Measurements from ENCODE around the gene CAD. TPM values are rescaled to one million over a fixed set of nuclear protein-coding genes. Genes with fewer than 3 reads are reported as not detected.
A peak's percentile ranks its signal among the peaks of the same experiment; 100 is the strongest.
"Not testable (repeated sequence)": the region's sequence is repeated elsewhere in the genome, so short reads cannot be mapped to it uniquely, and the experiment has no call there.

Gene CAD
- polyA plus RNA-seq (2013, experiment 1 of 4): 74.3 TPM
- 86.4 TPM for polyA plus RNA-seq (2013, experiment 2 of 4)
- polyA plus RNA-seq (2013, experiment 3 of 4): 70.0 TPM
- 64.0 TPM for polyA plus RNA-seq (2013, experiment 4 of 4)

DNA sequence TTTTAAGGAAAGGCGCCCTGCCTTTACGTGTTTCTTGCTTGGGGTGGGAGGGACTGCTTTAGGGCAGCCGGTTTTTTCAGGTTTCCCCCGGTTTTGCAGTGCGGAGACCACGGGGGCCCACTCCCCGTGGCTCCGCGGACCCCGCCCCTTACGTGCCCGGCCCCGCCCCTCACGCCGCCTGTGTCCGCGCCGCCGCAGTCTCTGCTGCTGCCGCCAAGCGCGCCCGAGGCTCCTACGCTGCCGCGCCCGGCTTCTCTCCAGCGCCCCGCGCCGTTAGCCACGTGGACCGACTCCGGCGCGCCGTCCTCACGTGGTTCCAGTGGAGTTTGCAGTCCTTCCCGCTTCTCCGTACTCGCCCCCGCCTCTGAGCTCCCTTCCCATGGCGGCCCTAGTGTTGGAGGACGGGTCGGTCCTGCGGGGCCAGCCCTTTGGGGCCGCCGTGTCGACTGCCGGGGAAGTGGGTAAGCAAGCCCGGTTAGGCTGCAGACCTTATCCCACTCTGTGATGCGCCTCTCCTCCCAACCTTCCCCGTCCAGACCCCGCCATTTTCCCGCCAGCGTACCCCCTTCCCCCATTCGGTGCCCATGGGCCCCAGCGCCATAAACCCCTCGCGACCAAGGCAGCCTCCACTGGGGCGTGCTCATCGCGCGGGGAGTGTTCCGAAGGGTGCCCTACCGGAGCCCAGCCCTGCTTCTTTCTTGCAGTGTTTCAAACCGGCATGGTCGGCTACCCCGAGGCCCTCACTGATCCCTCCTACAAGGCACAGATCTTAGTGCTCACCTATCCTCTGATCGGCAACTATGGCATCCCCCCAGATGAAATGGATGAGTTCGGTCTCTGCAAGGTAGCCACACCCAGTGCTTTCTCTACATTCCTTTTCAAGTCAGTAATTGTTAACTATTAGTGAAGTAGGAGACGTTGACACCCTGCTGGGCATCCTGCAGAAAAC lies at the start of gene CAD:
Gene CAD (plus strand): TSS at position 197 of the 949 bp plus-strand sequence. CDS start 183 bp downstream, at position 380.
- H3K36me3 ChIP-seq (ENCODE audit: control insufficient read depth, insufficient read depth, low read length): peaks cover 21% of the 10 kb centered on the region

DNA sequence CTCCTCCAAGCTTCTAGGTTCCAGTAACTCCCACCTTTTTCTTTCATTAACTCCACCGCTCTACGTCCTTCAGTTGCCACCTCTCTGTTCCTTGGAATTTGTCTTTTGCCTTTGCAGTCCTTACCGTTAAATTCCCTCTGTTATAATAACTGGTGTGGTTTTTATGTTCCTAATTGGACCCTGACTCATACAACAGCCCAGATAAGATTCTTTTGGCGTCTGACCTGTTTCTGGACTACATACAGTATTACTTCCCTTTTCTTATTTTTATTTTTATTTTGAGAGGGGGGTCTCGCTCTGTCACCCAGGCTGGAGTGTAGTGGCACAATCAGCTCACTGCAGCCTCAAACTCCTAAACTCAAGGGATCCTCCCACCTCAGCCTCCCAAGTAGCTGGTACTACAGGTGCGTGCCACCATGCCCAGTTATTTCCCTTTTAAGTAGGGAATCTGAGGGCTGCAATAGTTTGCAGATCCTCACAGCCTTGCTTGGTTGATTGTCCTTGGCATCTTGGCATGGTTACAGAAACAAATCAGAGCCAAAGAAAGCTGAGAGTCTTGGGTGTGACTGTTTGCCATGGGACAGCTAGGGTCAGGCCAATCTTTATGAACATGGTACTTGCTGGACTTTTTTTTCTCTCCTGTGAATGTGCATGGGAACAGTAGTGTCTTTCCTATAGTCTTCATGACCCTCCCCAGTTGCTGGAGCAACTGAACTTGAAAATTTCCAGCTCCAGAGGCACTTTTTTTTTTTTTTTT lies 46.4 kb upstream of the CAD start:
- H3K27me3 ChIP-seq (ENCODE audit: control insufficient read depth, insufficient read depth, low read length, poor library complexity, severe bottlenecking): peaks cover 12% of the 10 kb centered on the region
- no peaks in the 10 kb centered on the region for H3K9me3 ChIP-seq (ENCODE audit: control insufficient read depth, low read length)
- WGBS, 2 experiments: 86 to 89% methylated on average over 5 of the region's 6 CpGs

More for the DNA sequence above, at the start of gene CAD:
- Histone ChIP-seq H3K9me3 (ENCODE audit: control insufficient read depth, low read length) (no peaks in the 10 kb centered on the region), H3K4me3 (ENCODE audit: insufficient read depth, low read depth, low read length) (peak within 1 kb of the TSS; percentile 88), H3K27ac (ENCODE audit: insufficient read depth, low read depth, low read length, poor library complexity, severe bottlenecking) (peak within 1 kb of the TSS; percentile 68), H3K27me3 (ENCODE audit: control insufficient read depth, insufficient read depth, low read length, poor library complexity, severe bottlenecking) (no peaks in the 10 kb centered on the region), H3K4me1 (ENCODE audit: control insufficient read depth, insufficient read depth, low read length) (peaks cover 13% of the 10 kb centered on the region)
- 1 to 2% methylated on average over 72 of the region's 72 CpGs for WGBS, 2 experiments

GRCh38 chr2:27171351-27171848 lies 45.8 kb upstream of the CAD start:
- peaks cover 12% of the 10 kb centered on the region for H3K27me3 ChIP-seq (ENCODE audit: control insufficient read depth, insufficient read depth, low read length, poor library complexity, severe bottlenecking)
- WGBS, 2 experiments: 91 to 93% methylated on average over 8 of the region's 8 CpGs
- no peak overlapping the region for H3K27ac ChIP-seq (ENCODE audit: insufficient read depth, low read depth, low read length, poor library complexity, severe bottlenecking)
- no peaks in the 10 kb centered on the region for H3K9me3 ChIP-seq (ENCODE audit: control insufficient read depth, low read length)
- no peaks in the 10 kb centered on the region for H3K36me3 ChIP-seq (ENCODE audit: control insufficient read depth, insufficient read depth, low read length)
- H3K4me1 ChIP-seq (ENCODE audit: control insufficient read depth, insufficient read depth, low read length): no peaks in the 10 kb centered on the region
- no peak overlapping the region for H3K4me3 ChIP-seq (ENCODE audit: insufficient read depth, low read depth, low read length)

More for the DNA sequence above, 46.4 kb upstream of the CAD start:
- Histone ChIP-seq H3K27ac (ENCODE audit: insufficient read depth, low read depth, low read length, poor library complexity, severe bottlenecking) (no peak overlapping the region), H3K36me3 (ENCODE audit: control insufficient read depth, insufficient read depth, low read length) (no peaks in the 10 kb centered on the region), H3K4me3 (ENCODE audit: insufficient read depth, low read depth, low read length) (no peak overlapping the region), H3K4me1 (ENCODE audit: control insufficient read depth, insufficient read depth, low read length) (no peaks in the 10 kb centered on the region)

- Histone ChIP-seq H3K27ac (ENCODE audit: insufficient read depth, low read depth, low read length, poor library complexity, severe bottlenecking) (no peak overlapping the region), H3K27me3 (ENCODE audit: control insufficient read depth, insufficient read depth, low read length, poor library complexity, severe bottlenecking) (peaks cover 12% of the 10 kb centered on the region), H3K4me3 (ENCODE audit: insufficient read depth, low read depth, low read length) (no peak overlapping the region), H3K4me1 (ENCODE audit: control insufficient read depth, insufficient read depth, low read length) (no peaks in the 10 kb centered on the region), H3K36me3 (ENCODE audit: control insufficient read depth, insufficient read depth, low read length) (no peaks in the 10 kb centered on the region), H3K9me3 (ENCODE audit: control insufficient read depth, low read length) (no peaks in the 10 kb centered on the region)
- WGBS, 2 experiments: 74 to 77% methylated on average over 6 of the region's 6 CpGs
These were observed 42.5 kb upstream of the CAD start for GRCh38 chr2:27174638-27175037.

DNA sequence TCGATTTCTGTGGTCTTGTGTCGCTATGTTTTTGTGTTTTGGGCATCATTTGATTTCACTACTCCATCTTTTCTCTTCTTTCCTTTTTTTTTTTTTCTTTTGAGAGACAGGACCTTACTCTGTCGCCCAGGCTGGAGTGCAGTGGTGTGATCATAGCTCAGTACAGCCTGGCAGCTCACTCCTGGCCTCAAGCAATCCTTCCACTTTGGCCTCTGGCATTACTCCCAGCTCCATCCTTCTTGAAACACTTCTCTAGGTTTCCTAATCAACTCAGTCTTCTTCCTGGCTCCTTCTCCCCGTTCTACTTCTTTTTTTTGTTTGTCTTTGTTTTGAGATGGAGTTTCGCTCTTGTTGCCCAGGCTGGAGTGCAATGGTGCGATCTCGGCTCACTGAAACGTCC lies 41.8 kb upstream of the CAD start:
- Histone ChIP-seq H3K27me3 (ENCODE audit: control insufficient read depth, insufficient read depth, low read length, poor library complexity, severe bottlenecking) (peaks cover 8% of the 10 kb centered on the region), H3K4me1 (ENCODE audit: control insufficient read depth, insufficient read depth, low read length) (no peaks in the 10 kb centered on the region)
- 78 to 83% methylated on average over 7 to 8 of the region's 8 CpGs for WGBS, 2 experiments

GRCh38 chr2:27175781-27176180 lies 41.4 kb upstream of the CAD start:
- not testable (repeated sequence) for H3K4me3 ChIP-seq (ENCODE audit: insufficient read depth, low read depth, low read length); H3K27ac ChIP-seq (ENCODE audit: insufficient read depth, low read depth, low read length, poor library complexity, severe bottlenecking); H3K9me3 ChIP-seq (ENCODE audit: control insufficient read depth, low read length); H3K27me3 ChIP-seq (ENCODE audit: control insufficient read depth, insufficient read depth, low read length, poor library complexity, severe bottlenecking); H3K36me3 ChIP-seq (ENCODE audit: control insufficient read depth, insufficient read depth, low read length); H3K4me1 ChIP-seq (ENCODE audit: control insufficient read depth, insufficient read depth, low read length)
- 86 to 94% methylated on average over 4 of the region's 4 CpGs for WGBS, 2 experiments

More for the DNA sequence above, 41.8 kb upstream of the CAD start:
- no peak overlapping the region for H3K27ac ChIP-seq (ENCODE audit: insufficient read depth, low read depth, low read length, poor library complexity, severe bottlenecking)
- no peak overlapping the region for H3K4me3 ChIP-seq (ENCODE audit: insufficient read depth, low read depth, low read length)
- H3K9me3 ChIP-seq (ENCODE audit: control insufficient read depth, low read length): no peaks in the 10 kb centered on the region
- no peaks in the 10 kb centered on the region for H3K36me3 ChIP-seq (ENCODE audit: control insufficient read depth, insufficient read depth, low read length)

GRCh38 chr2:27177441-27178351 lies 39.5 kb upstream of the CAD start:
- Histone ChIP-seq H3K4me1 (ENCODE audit: control insufficient read depth, insufficient read depth, low read length) (no peaks in the 10 kb centered on the region), H3K27ac (ENCODE audit: insufficient read depth, low read depth, low read length, poor library complexity, severe bottlenecking) (no peak overlapping the region), H3K27me3 (ENCODE audit: control insufficient read depth, insufficient read depth, low read length, poor library complexity, severe bottlenecking) (no peaks in the 10 kb centered on the region), H3K9me3 (ENCODE audit: control insufficient read depth, low read length) (no peaks in the 10 kb centered on the region), H3K36me3 (ENCODE audit: control insufficient read depth, insufficient read depth, low read length) (no peaks in the 10 kb centered on the region), H3K4me3 (ENCODE audit: insufficient read depth, low read depth, low read length) (no peak overlapping the region)
- 90 to 95% methylated on average over 15 of the region's 15 CpGs for WGBS, 2 experiments

DNA sequence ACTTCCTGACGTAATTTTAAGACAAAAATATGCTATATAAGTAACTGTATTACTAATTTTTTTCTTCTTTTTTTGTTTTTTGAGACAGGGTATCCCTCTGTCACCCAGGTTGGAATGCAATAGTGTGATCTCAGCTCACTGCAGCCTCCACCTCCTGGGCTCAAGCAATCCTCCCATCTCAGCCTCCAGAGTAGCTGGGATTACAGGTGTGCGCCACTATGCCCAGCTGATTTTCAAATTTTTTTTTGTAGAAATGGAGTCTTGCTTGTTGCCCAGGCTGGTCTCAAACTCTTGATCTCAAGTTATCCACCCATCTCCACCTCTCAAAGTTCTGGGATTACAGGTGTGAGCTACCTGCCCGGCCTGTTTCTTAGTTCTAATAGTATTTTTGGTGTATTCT lies 38.7 kb upstream of the CAD start:
- WGBS, 2 experiments: 87 to 91% methylated on average over 1 to 2 of the region's 3 CpGs
- Histone ChIP-seq H3K27me3 (ENCODE audit: control insufficient read depth, insufficient read depth, low read length, poor library complexity, severe bottlenecking) (no peaks in the 10 kb centered on the region), H3K4me3 (ENCODE audit: insufficient read depth, low read depth, low read length) (no peak overlapping the region), H3K36me3 (ENCODE audit: control insufficient read depth, insufficient read depth, low read length) (no peaks in the 10 kb centered on the region), H3K9me3 (ENCODE audit: control insufficient read depth, low read length) (no peaks in the 10 kb centered on the region), H3K27ac (ENCODE audit: insufficient read depth, low read depth, low read length, poor library complexity, severe bottlenecking) (no peak overlapping the region), H3K4me1 (ENCODE audit: control insufficient read depth, insufficient read depth, low read length) (no peaks in the 10 kb centered on the region)

DNA sequence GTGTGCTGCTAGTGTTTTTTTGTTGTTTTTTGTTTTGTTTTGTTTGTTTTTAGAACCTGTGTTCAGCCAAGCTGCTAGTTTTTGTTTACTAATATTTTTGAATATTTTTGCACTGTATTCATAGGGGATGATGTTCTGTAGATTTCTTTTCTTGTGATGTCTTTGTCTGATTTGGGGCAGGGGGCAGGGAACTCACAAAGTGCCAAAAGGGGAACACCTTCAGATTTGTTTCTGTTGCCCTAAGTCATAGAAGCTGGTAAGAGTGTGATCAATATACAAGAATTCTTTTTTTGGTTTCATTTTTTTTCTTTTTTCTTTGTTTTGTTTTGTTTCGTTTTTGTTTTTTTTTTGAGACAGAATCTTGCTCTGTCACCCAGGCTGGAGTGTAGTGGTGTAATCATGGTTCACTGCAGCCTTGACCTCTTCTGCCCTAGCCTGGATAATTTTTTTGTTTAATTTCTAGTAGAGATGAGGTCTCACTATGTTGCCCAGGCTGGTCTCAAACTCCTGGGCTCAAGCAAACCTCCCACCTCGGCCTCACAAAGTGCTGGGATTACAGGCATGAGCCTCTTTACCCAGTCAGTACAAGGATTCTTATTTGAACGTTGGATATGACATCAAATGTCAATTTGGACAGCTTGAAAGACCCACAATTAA lies 37.7 kb upstream of the CAD start:
- 61 to 91% methylated on average over 2 to 3 of the region's 3 CpGs for WGBS, 2 experiments
- no peaks in the 10 kb centered on the region for H3K36me3 ChIP-seq (ENCODE audit: control insufficient read depth, insufficient read depth, low read length)
- H3K27me3 ChIP-seq (ENCODE audit: control insufficient read depth, insufficient read depth, low read length, poor library complexity, severe bottlenecking): no peaks in the 10 kb centered on the region
- no peaks in the 10 kb centered on the region for H3K9me3 ChIP-seq (ENCODE audit: control insufficient read depth, low read length)
- no peak overlapping the region for H3K27ac ChIP-seq (ENCODE audit: insufficient read depth, low read depth, low read length, poor library complexity, severe bottlenecking)
- H3K4me1 ChIP-seq (ENCODE audit: control insufficient read depth, insufficient read depth, low read length): no peaks in the 10 kb centered on the region
- H3K4me3 ChIP-seq (ENCODE audit: insufficient read depth, low read depth, low read length): no peak overlapping the region

Measured in ectodermal cell (in vitro differentiated cells).